GM04503 (cell line): ENCODE data around the gene TRPM1.

Source experiments
- DNase-seq: peaks from one replicate; pipeline ENCODE4 v3.0.0-alpha.2; 2012; ENCODE audit warnings: low read depth

TRPM1 gene

GRCh38 chr15:31016446-31016915 is 85.0 kb downstream of the TRPM1 start:
- peak; percentile 46 for DNase-seq

- DNase-seq = no peak
These were observed 87.0 kb downstream of the TRPM1 start for GRCh38 chr15:31014608-31014925.

GRCh38 chr15:31013863-31014607 is 87.5 kb downstream of the TRPM1 start:
- DNase-seq = no peak

DNA sequence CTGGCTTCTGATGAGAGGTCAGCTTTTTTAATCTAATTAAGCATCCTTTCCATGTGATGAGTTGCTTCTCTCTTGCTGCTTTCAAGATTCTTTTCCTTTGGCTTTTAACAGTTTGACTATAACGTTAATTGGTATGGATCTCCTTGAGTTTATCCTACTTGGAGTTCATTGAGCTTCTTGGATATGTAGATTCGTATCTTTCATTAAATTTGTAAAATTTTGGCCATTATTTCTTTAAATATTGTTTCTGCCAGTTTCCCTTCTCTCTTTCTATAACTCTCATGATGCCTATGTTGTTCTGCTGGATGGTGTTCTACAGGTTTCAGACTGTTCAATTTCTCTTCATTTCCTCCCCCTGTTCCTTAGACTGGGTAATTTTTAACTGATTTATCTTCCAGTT is 89.1 kb downstream of the TRPM1 start:
- DNase-seq = no peak

DNA sequence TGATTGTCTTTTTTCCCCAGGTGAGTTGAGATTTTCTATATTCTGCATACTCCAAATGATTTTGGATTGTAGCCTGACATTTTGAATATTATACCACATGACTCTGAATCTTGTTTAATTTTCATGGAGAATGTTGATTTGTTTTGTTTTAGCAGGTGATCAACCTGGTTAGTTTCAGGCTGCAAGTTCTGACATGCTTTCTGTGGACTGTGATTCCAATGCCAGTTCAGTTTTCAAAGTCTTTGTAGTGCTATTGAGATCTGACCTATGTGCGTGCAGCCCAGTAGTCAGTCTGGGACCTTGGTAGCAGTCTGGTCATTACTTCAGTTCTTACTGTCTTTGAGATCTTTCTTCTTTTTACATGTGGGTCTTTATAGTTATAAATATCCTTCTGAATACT is 91.5 kb downstream of the TRPM1 start:
- no peak for DNase-seq

GRCh38 chr15:31005660-31006059 is 95.9 kb downstream of the TRPM1 start:
- no peak for DNase-seq

DNA sequence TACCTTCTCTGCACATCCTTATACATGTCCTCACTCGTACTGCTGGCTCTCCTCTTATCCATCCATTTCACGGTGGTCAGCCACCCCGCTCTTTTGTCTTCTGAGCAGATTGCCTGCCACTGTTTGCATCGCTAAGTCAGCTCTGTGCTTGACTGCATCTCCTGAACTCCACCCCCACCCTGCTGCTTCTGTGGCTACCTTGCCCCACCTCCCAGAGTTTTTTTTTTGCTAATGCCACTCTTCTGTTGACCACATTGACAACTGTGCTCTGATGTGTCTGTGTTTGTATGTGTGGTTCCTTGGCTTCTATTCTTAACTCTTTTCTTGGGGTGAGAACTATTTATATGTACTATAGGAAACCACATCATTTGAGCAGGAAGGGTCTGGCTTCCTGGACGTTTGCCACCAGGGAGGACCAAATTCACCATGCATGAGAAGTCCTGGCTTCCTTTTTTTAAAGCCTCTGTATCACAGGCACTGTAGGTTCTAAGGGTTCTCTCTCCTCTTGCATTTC is 97.2 kb downstream of the TRPM1 start:
- DNase-seq = no peak

DNA sequence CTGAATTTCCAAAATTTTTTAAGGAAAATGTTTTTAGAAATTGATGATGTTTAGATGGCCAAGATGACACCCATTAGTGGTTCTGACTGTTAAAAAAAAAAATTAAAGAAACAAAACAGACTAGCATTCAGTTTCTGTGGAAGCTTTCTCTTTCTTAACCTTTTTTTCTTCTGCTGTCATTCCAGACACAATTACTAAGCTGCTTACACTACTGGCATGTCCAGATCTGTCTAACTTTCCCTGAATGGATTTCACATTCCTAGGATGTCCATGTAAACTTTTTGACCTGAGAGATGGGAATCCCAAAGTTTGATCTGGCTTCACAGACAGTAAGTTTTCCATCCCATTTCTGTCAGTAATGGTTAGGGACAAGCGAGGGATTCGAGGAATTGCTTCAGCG is 99.8 kb downstream of the TRPM1 start:
- no peak for DNase-seq

GRCh38 chr15:30999729-31000128 is 101.8 kb downstream of the TRPM1 start:
- no peak for DNase-seq

GRCh38 chr15:30997270-30997669 is 104.3 kb downstream of the TRPM1 start:
- DNase-seq = no peak

DNA sequence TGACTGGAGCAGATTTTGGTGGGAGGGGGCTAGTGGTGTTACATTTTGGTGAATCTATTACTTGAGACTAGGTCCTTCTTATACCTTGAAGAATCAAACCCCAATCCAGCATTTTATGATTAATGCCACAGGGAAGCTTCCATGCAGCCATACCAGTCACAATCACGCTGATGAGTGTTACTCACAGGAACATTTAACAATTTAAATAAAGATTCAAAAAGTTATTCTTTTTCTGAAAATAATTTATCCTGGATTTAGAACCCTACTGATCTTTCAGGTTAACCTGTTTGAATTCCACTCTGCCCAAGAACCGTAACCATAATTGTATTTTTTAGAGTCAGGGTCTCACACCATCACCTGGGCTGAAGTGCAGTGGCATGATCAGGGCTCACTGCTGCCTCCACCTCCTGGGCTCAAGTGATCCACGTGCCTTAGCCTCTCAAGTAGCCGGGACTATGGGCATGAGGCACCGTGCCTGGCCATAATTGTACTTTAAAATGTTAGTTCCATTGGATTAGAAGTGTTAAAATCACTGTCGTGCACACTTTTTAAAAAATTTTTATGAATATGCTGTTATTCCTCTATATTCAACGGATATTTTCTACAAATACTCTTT is 109.2 kb downstream of the TRPM1 start:
- DNase-seq = no peak

- DNase-seq = no peak
These were observed 110.0 kb downstream of the TRPM1 start, which contains the start of gene MTMR10 for GRCh38 chr15:30991255-30992235. Gene MTMR10 (minus strand): TSS chr15:30991628. CDS start chr15:30991506, 122 bp downstream.

- DNase-seq = no peak
These were observed 110.9 kb downstream of the TRPM1 start for GRCh38 chr15:30990446-30991254.

DNA sequence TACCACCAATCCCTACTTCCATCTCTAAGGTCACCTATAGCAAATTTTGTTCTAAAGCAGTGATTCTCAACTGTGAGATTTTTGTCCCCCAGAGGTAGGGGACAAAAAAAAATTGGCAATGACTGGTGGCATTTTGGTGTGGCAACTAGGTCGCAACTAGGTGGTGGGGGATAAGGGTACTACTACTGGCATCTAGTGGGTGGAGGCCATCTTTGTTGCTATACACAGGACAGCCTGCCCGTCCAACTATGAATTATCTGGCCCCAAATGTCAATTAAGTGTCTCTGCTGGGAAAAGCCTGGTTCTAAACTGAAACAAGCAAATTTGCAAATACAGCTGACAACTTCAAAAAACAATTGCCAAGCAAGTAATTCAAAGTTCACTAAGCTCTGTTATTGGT is 111.5 kb downstream of the TRPM1 start:
- no peak for DNase-seq

DNA sequence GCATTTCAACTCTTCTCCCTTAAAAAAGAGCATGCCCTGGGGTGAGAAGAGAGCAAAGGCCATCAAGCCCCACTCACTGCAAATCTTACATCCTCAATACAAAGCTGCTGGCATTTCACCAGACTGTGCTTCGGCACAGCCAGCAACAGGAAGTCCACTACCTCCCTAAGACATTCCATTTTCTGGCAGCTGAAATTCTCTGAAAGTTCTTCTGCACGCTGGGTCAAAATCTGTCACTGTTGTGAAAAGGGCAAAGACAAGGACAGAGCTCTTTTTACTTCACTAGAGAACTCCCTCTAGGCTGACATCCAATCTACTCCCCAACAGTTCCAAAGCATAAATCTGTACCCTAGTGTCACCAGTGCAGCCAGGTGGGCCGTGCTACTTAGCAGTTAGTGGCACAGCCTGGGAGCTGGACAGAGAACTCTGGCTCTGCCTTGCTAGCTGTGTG is 116.4 kb downstream of the TRPM1 start:
- no peak for DNase-seq

DNA sequence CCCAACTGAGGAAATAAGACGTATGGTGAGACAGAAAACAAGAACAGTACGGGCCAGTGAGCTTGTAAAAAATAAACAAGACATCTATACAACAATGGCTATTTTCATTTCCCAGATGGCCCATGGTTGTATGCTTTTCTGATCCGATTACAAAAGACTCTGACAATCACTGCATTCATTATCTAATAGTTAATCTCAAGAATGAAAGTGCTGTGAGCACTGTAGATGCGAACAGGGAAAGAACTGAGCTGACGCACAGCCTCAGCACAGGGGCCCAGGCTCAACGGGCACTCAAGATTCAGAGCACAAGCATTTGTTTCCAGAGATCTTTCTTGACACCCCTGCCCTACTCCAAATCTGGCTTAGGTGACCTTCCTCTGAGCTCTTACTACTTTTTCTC is 117.0 kb downstream of the TRPM1 start:
- no peak for DNase-seq

- DNase-seq = no peak
These were observed 117.4 kb downstream of the TRPM1 start for GRCh38 chr15:30984118-30984517.

DNA sequence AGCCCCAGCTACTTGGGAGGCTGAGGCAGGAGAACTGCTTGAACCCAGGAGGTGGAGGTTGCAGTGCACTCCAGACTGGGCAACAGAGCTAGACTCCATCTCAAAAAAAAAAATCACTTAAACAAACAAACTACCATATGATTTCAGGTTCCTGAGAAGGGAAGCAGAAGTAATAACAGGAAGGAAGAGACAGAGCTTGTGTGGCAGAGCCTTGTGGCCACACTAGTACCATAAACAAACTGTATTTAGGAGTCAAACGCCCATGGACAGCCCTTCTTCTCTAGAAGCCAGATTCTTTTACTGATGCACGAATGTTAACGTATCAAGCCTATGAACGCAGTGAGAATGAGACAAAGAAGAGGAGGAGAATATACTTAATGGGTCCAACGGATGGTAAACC is 122.1 kb downstream of the TRPM1 start:
- no peak for DNase-seq

DNA sequence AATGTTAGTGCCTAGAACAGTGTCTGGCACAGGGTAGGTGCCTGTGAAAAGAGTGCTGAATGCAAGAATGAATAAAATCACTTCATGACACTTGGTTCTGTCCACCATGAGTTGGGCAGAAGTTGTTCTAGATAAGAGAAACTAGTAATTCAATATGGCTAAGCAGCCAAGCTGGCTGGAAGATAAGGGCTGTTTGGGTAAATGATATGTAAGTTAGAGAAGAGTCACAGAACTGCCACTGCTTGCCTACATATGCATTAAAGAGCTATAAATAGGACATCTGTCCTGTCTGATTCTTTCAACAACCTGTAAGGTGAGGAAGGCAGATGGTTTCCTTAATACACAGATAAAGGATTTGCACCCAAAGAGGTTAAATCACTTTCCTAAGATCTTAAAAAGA is 123.2 kb downstream of the TRPM1 start:
- DNase-seq = no peak

GRCh38 chr15:30974112-30974511 is 127.4 kb downstream of the TRPM1 start:
- DNase-seq = no peak

DNA sequence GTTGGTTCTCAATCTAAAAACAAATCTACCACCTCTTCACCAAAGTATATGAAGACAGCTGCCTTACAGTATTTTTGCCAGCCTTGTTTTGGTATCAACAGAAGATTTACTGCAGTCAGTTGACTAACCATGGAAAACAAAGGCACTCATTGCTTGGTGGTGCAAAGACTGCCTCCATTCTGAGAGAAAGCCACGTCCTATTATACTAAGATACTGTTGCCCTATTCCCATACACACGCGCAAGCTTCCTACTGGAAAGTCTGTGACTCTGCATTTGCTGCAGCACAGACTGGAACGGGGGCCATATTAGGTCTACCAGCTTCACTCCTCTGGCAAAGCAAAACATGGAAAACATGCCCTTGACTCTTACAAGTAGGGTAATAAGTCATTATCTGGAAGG is 128.1 kb downstream of the TRPM1 start:
- no peak for DNase-seq

GRCh38 chr15:30969724-30970123 is 131.8 kb downstream of the TRPM1 start:
- DNase-seq = no peak
